PC-3 (cell line): Measurements from ENCODE around the gene XPO1. TPM values are rescaled to one million over a fixed set of nuclear protein-coding genes. Genes with fewer than 3 reads are reported as not detected.

ENCODE experiments used
- ATAC-seq: fragments of 200-7000 bp; cut with Tn5 transposase; 2 replicates; pipeline ENCODE4 v1.9.1; 2020; ENCODE audit warnings: mild to moderate bottlenecking, moderate library complexity
- BruUV-seq: library from RNA; stranded (reverse); fragments of 400-500 nt; replicated peaks from 2 replicates; lab custom pipeline; 2021; lab: Mats Ljungman, UMichigan
- CTCF ChIA-PET: fragments of 300-600 bp; sonication (Branson Sonifier 250); formaldehyde crosslinking; loops from one replicate; lab custom pipeline; 2022; ENCODE audit warnings: antibody characterized with exemption; lab: Charles Lee
- POLR2A ChIA-PET: fragments of 300-600 bp; sonication (Branson Sonifier 250); formaldehyde crosslinking; loops from one replicate; lab custom pipeline; 2022; ENCODE audit warnings: antibody characterized with exemption; ENCODE audit not compliant: unreplicated experiment; lab: Charles Lee
- DNase-seq: peaks from one replicate; pipeline ENCODE4 v3.0.0-alpha.2; 2015
- H2AFZ ChIP-seq: fragments of 300-600 bp; sonication (generic); 2 replicates; pipeline ENCODE4 v1.6.0; 2016; ENCODE audit warnings: antibody characterized with exemption, low read length
- H3F3A ChIP-seq: fragments of 300-600 bp; sonication (generic); one replicate; pipeline ENCODE4 v1.6.0; 2017; ENCODE audit warnings: antibody characterized with exemption, low read length, control low read depth, mild to moderate bottlenecking; ENCODE audit not compliant: unreplicated experiment
- H3K27ac ChIP-seq: fragments of 300-600 bp; sonication (generic); 2 replicates; pipeline ENCODE4 v1.5.1; 2016; ENCODE audit warnings: mild to moderate bottlenecking, low read length
- H3K27me3 ChIP-seq: fragments of 300-600 bp; sonication (generic); 2 replicates; pipeline ENCODE4 v1.6.1; 2016; ENCODE audit warnings: low read length, mixed read lengths
- H3K36me3 ChIP-seq: fragments of 300-600 bp; sonication (generic); 2 replicates; pipeline ENCODE4 v1.6.1; 2016; ENCODE audit warnings: low read depth, mixed run types, low read length, mixed read lengths
- H3K4me1 ChIP-seq: fragments of 300-600 bp; sonication (generic); 2 replicates; pipeline ENCODE4 v1.5.1; 2016; ENCODE audit warnings: low read length; ENCODE audit not compliant: insufficient read depth
- H3K4me2 ChIP-seq: fragments of 300-600 bp; sonication (generic); 2 replicates; pipeline ENCODE4 v1.6.0; 2016; ENCODE audit warnings: low read length
- H3K4me3 ChIP-seq: fragments of 300-600 bp; sonication (generic); 2 replicates; pipeline ENCODE4 v1.5.1; 2016; ENCODE audit warnings: mild to moderate bottlenecking, low read length, mixed read lengths
- H3K79me2 ChIP-seq: fragments of 300-600 bp; sonication (generic); 2 replicates; pipeline ENCODE4 v1.6.1; 2017; ENCODE audit warnings: low read length, mixed read lengths
- H3K9ac ChIP-seq: fragments of 300-600 bp; sonication (generic); 2 replicates; pipeline ENCODE4 v1.6.0; 2016; ENCODE audit warnings: mild to moderate bottlenecking, low read length
- H3K9me2 ChIP-seq: fragments of 300-600 bp; sonication (generic); replicated peaks from 2 replicates; pipeline ENCODE4 v1.6.1; 2016; ENCODE audit warnings: mixed run types, low read length, mixed read lengths
- H3K9me3 ChIP-seq: fragments of 300-600 bp; sonication (generic); 2 replicates; pipeline ENCODE4 v1.6.1; 2016; ENCODE audit warnings: low read length, mixed read lengths
- H4K20me1 ChIP-seq: fragments of 300-600 bp; sonication (generic); 2 replicates; pipeline ENCODE4 v1.6.1; 2016; ENCODE audit warnings: low read length, mixed read lengths
- CTCF ChIP-seq: fragments of 300-600 bp; sonication (generic); conservative IDR thresholded peaks from 2 replicates; pipeline ENCODE4 v1.5.1; 2017; ENCODE audit warnings: antibody characterized with exemption, low read depth, mild to moderate bottlenecking, low read length
- EZH2 ChIP-seq: fragments of 300-600 bp; sonication (generic); IDR thresholded peaks from one replicate; pipeline ENCODE4 v1.6.1; 2017; ENCODE audit warnings: antibody characterized with exemption, mild to moderate bottlenecking, low read length; ENCODE audit not compliant: unreplicated experiment
- EZH2phosphoT487 ChIP-seq: fragments of 300-600 bp; sonication (generic); IDR thresholded peaks from 2 replicates; pipeline ENCODE4 v1.6.1; 2018; ENCODE audit warnings: mild to moderate bottlenecking, antibody characterized with exemption, low read length, borderline replicate concordance
- intact Hi-C: fragments of 100-400 bp; cut with micrococcal nuclease; formaldehyde crosslinking; loops from 2 replicates; pipeline ENCODE4 v1.9.0; 2023
- total RNA-seq: library from RNA; depleted of rRNA; stranded (reverse); fragments of >200 nt; gene quantifications from 2 replicates; pipeline ENCODE4 v1.2.3, GENCODE V29; 2014

The XPO1 gene
- total RNA-seq, 1 experiment from 2014 or later, result 138 TPM

- ChIA-PET CTCF (interaction anchor here (0.6 kb wide), 1 partner anchor 100 kb away, joined by 4 read pairs; no protein-coding TSS in a partner anchor), POLR2A (no interaction called here)
- intact Hi-C loops, result loop anchor here (5.0 to 10.0 kb wide), 3 partner anchors 101 to 349 kb away; partner anchors contain the start of genes CCT4 and FAM161A
- no peak for ATAC-seq
- Histone ChIP-seq H3F3A (peaks cover 3% of the 10 kb centered on the region), H3K4me2 (peak overlapping the region; percentile 87), H3K9me2 (no peaks in the 10 kb centered on the region), H3K27me3 (no peaks in the 10 kb centered on the region), H3K36me3 (peaks cover 21% of the 10 kb centered on the region), H3K79me2 (peaks cover 69% of the 10 kb centered on the region), H3K4me1 (peaks cover 28% of the 10 kb centered on the region), H3K4me3 (peak overlapping the region; percentile 94), H3K27ac (peak overlapping the region; percentile 93), H4K20me1 (peaks cover 48% of the 10 kb centered on the region), H3K9me3 (no peaks in the 10 kb centered on the region), H3K9ac (peak overlapping the region; percentile 98), H2AFZ (no peak overlapping the region)
- peak; percentile 5 for DNase-seq
- TF ChIP-seq EZH2phosphoT487 (no peak), CTCF (no peak), EZH2 (no peak)
- TSS peak; percentile 30 for BruUV-seq
These were observed 2.0 kb downstream of the XPO1 start for GRCh38 chr2:61536180-61536571.

- ATAC-seq (no peak), DNase-seq (no peak)
- Histone ChIP-seq H4K20me1 (peaks cover 55% of the 10 kb centered on the region), H3K36me3 (peaks cover 28% of the 10 kb centered on the region), H3F3A (peaks cover 3% of the 10 kb centered on the region), H3K4me2 (peak overlapping the region; percentile 87), H3K79me2 (peaks cover 76% of the 10 kb centered on the region), H3K4me1 (peaks cover 28% of the 10 kb centered on the region), H3K27me3 (no peaks in the 10 kb centered on the region), H3K9ac (peak overlapping the region; percentile 98), H2AFZ (no peak overlapping the region), H3K4me3 (peak overlapping the region; percentile 94), H3K9me2 (no peaks in the 10 kb centered on the region), H3K9me3 (no peaks in the 10 kb centered on the region), H3K27ac (no peak overlapping the region)
- ChIA-PET POLR2A (interaction anchor here (0.6 kb wide), 1 partner anchor 469 kb away, joined by 4 read pairs; no protein-coding TSS in a partner anchor), CTCF (interaction anchor here (0.5 kb wide), 1 partner anchor 1235 kb away, joined by 3 read pairs; no protein-coding TSS in a partner anchor)
- no peak for TF ChIP-seq CTCF
- no peak for TF ChIP-seq EZH2
- intact Hi-C loops, result loop anchor here (5.0 to 10.0 kb wide), 3 partner anchors 102 to 349 kb away; partner anchors contain the start of genes CCT4 and FAM161A
- BruUV-seq, result no TSS peak
These were observed 2.7 kb downstream of the XPO1 start for GRCh38 chr2:61535449-61535848.

GRCh38 chr2:61534926-61535325, 3.2 kb downstream of the XPO1 start:
- H2AFZ ChIP-seq, result no peak overlapping the region
- ChIA-PET POLR2A (interaction anchor here (0.6 kb wide), 1 partner anchor 469 kb away, joined by 4 read pairs; no protein-coding TSS in a partner anchor), CTCF (interaction anchor here (0.5 kb wide), 1 partner anchor 1235 kb away, joined by 3 read pairs; no protein-coding TSS in a partner anchor)
- H3F3A ChIP-seq, result peaks cover 3% of the 10 kb centered on the region
- intact Hi-C loops, result loop anchor here (5.0 to 10.0 kb wide), 3 partner anchors 102 to 350 kb away; partner anchors contain the start of genes CCT4 and FAM161A
- peaks cover 33% of the 10 kb centered on the region for H3K36me3 ChIP-seq
- peak overlapping the region; percentile 87 for H3K4me2 ChIP-seq
- H3K4me3 ChIP-seq, result peak overlapping the region; percentile 94
- peak overlapping the region; percentile 98 for H3K9ac ChIP-seq
- DNase-seq (no peak), ATAC-seq (no peak)
- BruUV-seq, result no TSS peak
- H3K27me3 ChIP-seq, result no peaks in the 10 kb centered on the region
- no peak for TF ChIP-seq EZH2
- no peak for TF ChIP-seq EZH2phosphoT487
- TF ChIP-seq CTCF, result no peak
- H3K4me1 ChIP-seq, result peaks cover 28% of the 10 kb centered on the region
- H3K27ac ChIP-seq, result no peak overlapping the region
- no peaks in the 10 kb centered on the region for H3K9me2 ChIP-seq
- H4K20me1 ChIP-seq, result peaks cover 60% of the 10 kb centered on the region
- H3K9me3 ChIP-seq, result no peaks in the 10 kb centered on the region
- peaks cover 81% of the 10 kb centered on the region for H3K79me2 ChIP-seq
